Naive B cell (primary cell): Measurements from ENCODE around the gene NFIB. TPM values are rescaled to one million over a fixed set of nuclear protein-coding genes. Genes with fewer than 3 reads are reported as not detected.

Source experiments
- ATAC-seq, 2 donors: fragments of 150-1000 bp; cut with Tn5 transposase; 2 replicates each; pipeline ENCODE4 v1.10.0; 2021; ENCODE audit warnings: low read depth in 2 of 2, mild to moderate bottlenecking in 2 of 2, moderate library complexity in 2 of 2
- DNase-seq: peaks from one replicate; pipeline ENCODE4 v3.0.0; 2022
- H3K27ac Mint-ChIP-seq, 6 donors: one replicate each; pipeline ENCODE4 v1.8.0; 2020 to 2022; ENCODE audit warnings: mild to moderate bottlenecking in 6 of 6, mixed read lengths in 6 of 6, moderate library complexity in 5 of 6, inconsistent platforms in 2 of 6
- H3K27me3 Mint-ChIP-seq, 3 donors: one replicate each; pipeline ENCODE4 v1.8.0; 2021 to 2022; ENCODE audit warnings: mixed read lengths in 3 of 3, mild to moderate bottlenecking in 1 of 3
- H3K36me3 Mint-ChIP-seq, 2 donors: one replicate each; pipeline ENCODE4 v1.8.0; 2020 to 2022; ENCODE audit warnings: mixed read lengths in 2 of 2, inconsistent platforms in 1 of 2, mild to moderate bottlenecking in 1 of 2
- H3K4me1 Mint-ChIP-seq, 3 donors: one replicate each; pipeline ENCODE4 v1.8.0; 2020 to 2022; ENCODE audit warnings: mixed read lengths in 3 of 3, inconsistent platforms in 1 of 3, mild to moderate bottlenecking in 1 of 3, moderate library complexity in 1 of 3
- H3K4me3 Mint-ChIP-seq, 8 donors: one replicate each; pipeline ENCODE4 v1.8.0; 2020 to 2022; ENCODE audit warnings: mild to moderate bottlenecking in 8 of 8, mixed read lengths in 8 of 8, moderate library complexity in 8 of 8, inconsistent platforms in 2 of 8
- H3K9me3 Mint-ChIP-seq, 7 donors: one replicate each; pipeline ENCODE4 v1.8.0; 2020 to 2022; ENCODE audit warnings: mixed read lengths in 7 of 7, mild to moderate bottlenecking in 5 of 7, inconsistent platforms in 2 of 7, moderate library complexity in 1 of 7
- polyA plus RNA-seq, 6 donors: library from polyadenylated mRNA; unstranded; fragments of 300-500 nt; fragmentation: Illumina TruSeq; gene quantifications; one replicate each; pipeline ENCODE4 v1.2.3, GENCODE V29; 2021; ENCODE audit warnings: low read depth in 6 of 6

The NFIB gene
- polyA plus RNA-seq, result under 1 TPM in 3 of 6 donors, not detected in 3; 0.31 to 0.69 (median 0.41) TPM

DNA sequence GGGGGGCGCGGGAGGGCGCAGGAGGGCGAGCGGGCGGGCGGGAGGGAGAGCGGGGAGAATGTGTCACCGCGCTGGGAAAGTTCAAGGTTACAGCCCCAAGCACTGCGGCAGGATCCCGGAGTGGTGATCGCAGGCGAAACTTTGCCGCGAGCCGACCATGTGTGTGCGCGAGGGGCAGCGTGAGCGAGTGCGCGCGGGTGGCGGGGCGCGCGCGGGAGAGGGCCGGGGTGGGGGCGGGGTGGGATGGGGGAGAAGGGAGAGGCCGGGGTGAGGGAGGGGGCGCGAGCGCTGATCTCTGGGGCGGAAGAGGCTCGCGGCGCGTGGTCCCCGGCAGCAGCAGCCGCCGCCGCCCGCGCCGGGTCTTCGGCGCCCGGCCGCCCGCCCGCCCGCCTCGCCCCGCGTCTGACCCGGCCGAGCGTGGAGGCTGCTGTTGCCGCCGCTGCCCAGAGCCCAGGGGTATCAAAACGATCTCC, at the start of gene NFIB:
Gene NFIB, minus strand, starts transcription at position 191 of the 473 bp plus-strand sequence. CDS start 630 bp downstream, outside the sequence.
- Mint-ChIP-seq H3K27ac (peak within 1 kb of the TSS in 3 of 6 donors; percentile 33 to 81 (median 59)), H3K4me1 (peaks cover 17 to 29% (median 18%) of the 10 kb centered on the region in 3 donors), H3K4me3 (peak within 1 kb of the TSS; percentile 80 to 92 (median 84)), H3K36me3 (peaks cover 0 to 8% of the 10 kb centered on the region in 2 donors), H3K9me3 (peaks cover 0 to 19% (median 7%) of the 10 kb centered on the region in 7 donors), H3K27me3 (peaks cover 54 to 62% (median 62%) of the 10 kb centered on the region in 3 donors)
- no peak for DNase-seq
- ATAC-seq, result no peak

DNA sequence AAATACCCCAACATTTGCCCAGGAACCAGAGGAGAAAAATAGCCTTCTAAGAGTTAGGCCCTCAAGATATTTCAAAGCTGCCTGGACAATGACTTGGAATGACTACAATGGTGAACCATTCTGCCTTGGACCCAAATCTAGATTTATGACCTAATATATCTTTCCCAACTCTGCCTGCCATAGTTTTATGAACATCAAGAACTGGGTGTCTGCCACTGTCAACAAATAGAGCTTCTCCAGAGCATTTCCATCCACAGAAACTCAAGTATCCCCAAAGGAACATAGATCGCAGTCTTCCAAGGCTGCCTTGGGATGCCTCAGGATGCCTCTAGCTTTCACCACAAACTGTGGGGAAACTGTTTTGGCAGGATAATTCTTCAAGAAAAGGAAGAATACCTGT, 48.2 kb upstream of the NFIB start:
- Mint-ChIP-seq H3K27ac (no peak overlapping the region), H3K4me1 (no peaks in the 10 kb centered on the region), H3K9me3 (peaks cover 1 to 5% (median 2%) of the 10 kb centered on the region in 7 donors), H3K36me3 (peaks cover 0 to 4% of the 10 kb centered on the region in 2 donors), H3K4me3 (no peak overlapping the region), H3K27me3 (peaks cover 5 to 14% (median 6%) of the 10 kb centered on the region in 3 donors)
- ATAC-seq, result no peak
- DNase-seq, result no peak

DNA sequence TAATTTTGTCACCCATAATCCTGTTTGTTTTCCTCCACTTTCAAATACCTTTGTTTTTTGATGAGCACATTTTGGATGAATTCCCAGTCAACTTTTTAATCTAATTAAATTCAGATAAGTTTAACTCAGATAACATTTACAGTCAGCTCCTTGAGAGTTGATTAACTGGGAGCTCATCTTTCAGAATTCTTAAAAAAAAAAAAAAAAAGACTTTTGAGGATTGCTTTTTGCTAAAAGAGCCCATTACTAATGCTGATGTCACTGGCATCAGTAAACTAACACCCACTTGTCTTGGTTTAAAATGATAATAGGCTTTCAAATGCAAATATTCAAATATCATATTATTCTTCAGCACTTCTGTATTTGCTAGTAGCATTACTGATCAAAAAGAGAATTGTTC, 47.1 kb upstream of the NFIB start:
- Mint-ChIP-seq H3K27ac (no peak overlapping the region), H3K4me3 (no peak overlapping the region), H3K27me3 (peaks cover 7 to 18% (median 9%) of the 10 kb centered on the region in 3 donors), H3K36me3 (no peaks in the 10 kb centered on the region), H3K9me3 (peaks cover 0 to 2% (median 0%) of the 10 kb centered on the region in 7 donors), H3K4me1 (no peaks in the 10 kb centered on the region)
- no peak for ATAC-seq
- no peak for DNase-seq

- peaks cover 0 to 2% (median under 1%) of the 10 kb centered on the region in 3 donors for H3K4me1 Mint-ChIP-seq
Observed at GRCh38 chr9:14358523-14358922, 44.6 kb upstream of the NFIB start.

DNA sequence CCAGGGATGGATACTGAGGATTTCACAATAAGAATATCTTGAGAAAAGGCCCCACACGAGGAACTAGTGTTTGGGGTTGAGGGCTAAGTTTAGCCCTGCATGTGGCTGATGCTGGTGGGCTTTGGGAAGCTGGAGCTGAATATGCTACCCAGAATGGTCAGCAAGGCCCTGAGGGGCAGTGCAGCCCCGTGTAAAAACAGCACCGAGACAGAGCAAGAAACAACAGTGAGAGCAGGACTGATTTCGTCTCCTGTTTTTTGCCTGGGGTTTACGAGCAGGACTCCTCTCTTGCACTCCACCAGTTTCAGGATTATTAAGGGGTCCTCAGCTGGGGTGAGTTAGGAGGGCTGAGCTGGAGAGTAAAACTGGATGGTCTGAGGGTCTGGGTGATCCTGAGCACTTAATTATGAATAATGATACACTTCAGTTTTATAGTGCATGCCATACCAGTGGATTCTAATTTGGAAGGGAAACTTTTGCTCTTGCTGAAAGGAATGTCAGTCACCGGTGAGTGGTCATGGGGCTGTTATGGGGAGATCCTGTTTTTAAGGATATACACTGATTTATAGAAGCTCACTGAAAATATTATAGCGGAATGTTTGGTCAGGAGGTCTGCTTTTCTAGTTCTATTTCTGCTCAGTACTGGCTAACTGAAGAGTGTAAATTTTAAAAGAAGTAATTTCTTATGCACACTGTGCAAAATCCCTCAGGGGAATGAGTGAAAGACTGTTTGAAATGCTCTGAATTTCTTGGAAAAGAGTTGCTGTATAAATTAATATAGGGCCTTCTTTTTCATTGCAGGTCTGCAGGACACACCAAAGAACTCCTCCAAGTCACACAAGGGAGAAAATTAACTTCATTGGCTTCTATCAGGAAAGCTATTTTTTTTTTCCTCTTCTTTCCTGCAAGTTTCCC, 42.7 kb upstream of the NFIB start:
- peaks cover 0 to 7% (median 4%) of the 10 kb centered on the region in 3 donors for H3K4me1 Mint-ChIP-seq
- H3K27me3 Mint-ChIP-seq, result peaks cover 42 to 54% (median 44%) of the 10 kb centered on the region in 3 donors
- ATAC-seq (no peak), DNase-seq (no peak)
- H3K9me3 Mint-ChIP-seq, result peaks cover 0 to 4% (median 0%) of the 10 kb centered on the region in 7 donors
- no peaks in the 10 kb centered on the region for H3K36me3 Mint-ChIP-seq
- H3K4me3 Mint-ChIP-seq, result no peak overlapping the region
- H3K27ac Mint-ChIP-seq, result no peak overlapping the region

More at GRCh38 chr9:14358523-14358922, 44.6 kb upstream of the NFIB start:
- Mint-ChIP-seq H3K4me3 (no peak overlapping the region), H3K36me3 (no peaks in the 10 kb centered on the region), H3K9me3 (peaks cover 0 to 4% (median 0%) of the 10 kb centered on the region in 7 donors), H3K27me3 (peaks cover 22 to 35% (median 28%) of the 10 kb centered on the region in 3 donors), H3K27ac (no peak overlapping the region)
- ATAC-seq (no peak), DNase-seq (no peak)

DNA sequence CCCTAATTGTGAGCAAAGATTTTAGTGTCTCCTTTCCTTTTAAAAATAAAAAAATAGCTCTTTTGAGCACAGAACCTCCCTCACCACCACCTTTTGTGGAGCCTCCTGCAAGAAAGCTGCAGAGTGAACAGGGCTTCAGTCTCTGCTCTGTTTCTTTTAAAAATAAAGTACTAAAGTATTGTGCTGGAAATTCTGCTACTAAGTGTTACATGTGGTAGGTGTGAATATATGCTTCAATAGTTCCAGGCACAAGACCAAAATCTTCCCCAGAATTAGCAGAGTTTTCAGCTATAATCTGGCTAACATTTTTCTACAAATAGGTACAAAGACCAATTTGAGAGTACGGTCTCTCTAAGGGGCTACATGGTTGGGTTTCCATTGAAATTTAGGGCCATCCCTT, 40.3 kb upstream of the NFIB start:
- no peak for ATAC-seq
- no peak overlapping the region for H3K27ac Mint-ChIP-seq

DNA sequence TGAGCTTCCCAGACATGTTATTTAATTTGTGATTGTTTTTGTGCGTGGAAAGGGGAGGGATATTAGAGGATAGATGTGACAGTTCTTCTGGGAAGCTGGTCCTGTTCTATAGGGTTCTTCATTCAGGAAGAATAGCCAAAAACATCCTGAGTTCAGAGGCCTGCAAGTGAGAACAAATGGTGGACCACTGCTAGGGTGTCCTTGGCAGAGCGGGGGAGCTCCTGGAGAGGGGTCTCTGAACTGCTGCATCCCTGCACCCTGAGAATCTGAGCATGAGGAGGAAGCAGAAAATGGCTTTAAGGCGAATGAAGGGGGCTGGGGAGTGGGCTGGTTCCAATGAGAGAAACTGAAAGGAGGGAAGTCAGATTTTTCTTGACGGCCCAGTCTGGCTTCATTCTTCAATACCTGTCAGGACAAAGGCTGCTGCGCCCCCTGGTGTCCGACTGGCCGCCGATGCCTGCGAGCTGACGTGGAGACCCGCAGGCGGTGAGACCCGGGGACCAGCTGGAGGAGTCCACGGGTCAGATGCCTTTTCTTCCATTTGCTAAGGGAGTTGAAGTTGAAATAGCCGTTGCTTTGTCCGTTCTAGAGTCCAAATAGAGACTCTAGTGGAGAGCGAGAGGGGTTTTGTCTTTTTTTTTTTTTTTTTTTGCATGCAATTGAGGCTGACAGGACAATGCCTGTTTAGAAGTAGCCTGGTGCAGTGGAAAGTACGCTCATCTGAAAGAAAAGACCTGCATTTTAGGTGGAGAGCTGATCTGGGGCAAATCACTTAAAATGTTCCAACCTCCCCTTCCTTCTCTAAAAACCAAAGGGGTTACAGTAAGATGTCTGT, 39.5 kb upstream of the NFIB start:
- H3K4me3 Mint-ChIP-seq, result no peak overlapping the region
- peak overlapping the region in 1 of 6 donors; percentile 17 for H3K27ac Mint-ChIP-seq
- peak; percentile 28 for DNase-seq
- H3K9me3 Mint-ChIP-seq, result peaks cover 0 to 4% (median 0%) of the 10 kb centered on the region in 7 donors
- ATAC-seq, result peak in 1 of 2 donors; percentile 41
- H3K4me1 Mint-ChIP-seq, result peaks cover 6 to 14% (median 11%) of the 10 kb centered on the region in 3 donors
- peaks cover 60 to 76% (median 75%) of the 10 kb centered on the region in 3 donors for H3K27me3 Mint-ChIP-seq
- H3K36me3 Mint-ChIP-seq, result no peaks in the 10 kb centered on the region

More for the DNA sequence above, 40.3 kb upstream of the NFIB start:
- peaks cover 55 to 73% (median 67%) of the 10 kb centered on the region in 3 donors for H3K27me3 Mint-ChIP-seq
- peaks cover 0 to 4% (median 0%) of the 10 kb centered on the region in 7 donors for H3K9me3 Mint-ChIP-seq
- DNase-seq, result no peak
- no peaks in the 10 kb centered on the region for H3K36me3 Mint-ChIP-seq
- no peak overlapping the region for H3K4me3 Mint-ChIP-seq
- peaks cover 0 to 7% (median 7%) of the 10 kb centered on the region in 3 donors for H3K4me1 Mint-ChIP-seq

DNA sequence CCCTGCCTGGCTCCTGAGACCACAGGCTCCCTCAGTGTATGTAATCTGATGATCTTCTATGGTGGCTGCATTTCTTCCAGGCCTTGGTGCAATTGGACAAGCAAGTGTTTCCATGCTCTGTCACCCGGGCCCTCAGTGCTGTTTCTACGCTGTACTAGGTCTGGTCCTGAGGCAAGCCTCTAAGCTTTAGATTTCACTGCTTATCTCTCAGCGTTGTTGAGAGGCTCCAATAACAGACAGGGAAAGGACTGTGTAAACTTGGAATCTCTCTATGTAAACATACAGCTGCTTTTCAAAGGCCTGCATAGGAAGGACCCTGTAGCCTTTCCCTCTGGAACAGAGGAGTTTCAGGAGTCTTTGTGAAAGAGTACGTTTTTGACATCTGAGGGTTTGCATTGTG, 38.6 kb upstream of the NFIB start:
- DNase-seq (no peak), ATAC-seq (no peak)
- Mint-ChIP-seq H3K36me3 (no peaks in the 10 kb centered on the region), H3K27me3 (peaks cover 66 to 84% (median 81%) of the 10 kb centered on the region in 3 donors), H3K27ac (peak overlapping the region in 1 of 6 donors; percentile 49), H3K4me3 (no peak overlapping the region), H3K9me3 (peaks cover 0 to 4% (median 0%) of the 10 kb centered on the region in 7 donors), H3K4me1 (peaks cover 8 to 20% (median 11%) of the 10 kb centered on the region in 3 donors)

DNA sequence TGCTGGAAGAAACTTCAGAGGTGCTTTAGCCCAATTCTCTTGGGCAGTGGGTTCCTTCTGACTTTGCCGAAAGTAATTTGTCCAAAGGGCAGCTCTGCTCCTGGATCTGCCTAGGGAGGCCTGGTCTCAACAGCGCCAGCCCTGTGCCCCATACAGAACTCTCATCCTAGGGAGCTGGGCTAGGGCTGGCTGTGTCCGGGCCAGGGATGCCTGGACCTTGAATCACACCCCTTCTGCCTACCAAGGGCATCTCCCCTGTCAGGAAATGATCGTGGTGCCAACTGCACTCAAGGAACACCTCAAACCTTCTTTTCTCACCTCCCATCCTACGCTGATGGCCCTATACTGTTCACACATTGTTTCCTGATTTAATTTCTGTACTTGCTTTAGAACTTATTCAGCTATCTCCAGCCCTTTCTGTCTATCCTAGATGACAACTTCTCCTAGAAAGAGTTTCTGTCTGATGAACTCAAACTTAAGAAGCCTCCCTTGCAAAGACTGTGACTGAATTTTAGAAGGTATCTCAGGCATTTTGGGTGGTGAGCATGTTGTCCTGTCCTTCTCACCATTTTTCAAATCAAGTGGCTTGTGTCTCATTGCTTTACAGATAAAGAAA, 37.4 kb upstream of the NFIB start:
- no peaks in the 10 kb centered on the region for H3K36me3 Mint-ChIP-seq
- H3K4me3 Mint-ChIP-seq, result no peak overlapping the region
- H3K4me1 Mint-ChIP-seq, result peaks cover 8 to 30% (median 11%) of the 10 kb centered on the region in 3 donors
- H3K27me3 Mint-ChIP-seq, result peaks cover 66 to 91% (median 74%) of the 10 kb centered on the region in 3 donors
- H3K9me3 Mint-ChIP-seq, result peaks cover 0 to 4% (median 0%) of the 10 kb centered on the region in 7 donors
- ATAC-seq, result no peak
- no peak for DNase-seq
- no peak overlapping the region for H3K27ac Mint-ChIP-seq

GRCh38 chr9:14350754-14351153, 36.8 kb upstream of the NFIB start:
- Mint-ChIP-seq H3K27ac (peak overlapping the region in 1 of 6 donors; percentile 47), H3K36me3 (no peaks in the 10 kb centered on the region), H3K4me3 (no peak overlapping the region), H3K9me3 (peaks cover 0 to 4% (median 0%) of the 10 kb centered on the region in 7 donors), H3K27me3 (peaks cover 65 to 87% (median 72%) of the 10 kb centered on the region in 3 donors), H3K4me1 (peaks cover 8 to 34% (median 11%) of the 10 kb centered on the region in 3 donors)
- DNase-seq (no peak), ATAC-seq (no peak)

DNA sequence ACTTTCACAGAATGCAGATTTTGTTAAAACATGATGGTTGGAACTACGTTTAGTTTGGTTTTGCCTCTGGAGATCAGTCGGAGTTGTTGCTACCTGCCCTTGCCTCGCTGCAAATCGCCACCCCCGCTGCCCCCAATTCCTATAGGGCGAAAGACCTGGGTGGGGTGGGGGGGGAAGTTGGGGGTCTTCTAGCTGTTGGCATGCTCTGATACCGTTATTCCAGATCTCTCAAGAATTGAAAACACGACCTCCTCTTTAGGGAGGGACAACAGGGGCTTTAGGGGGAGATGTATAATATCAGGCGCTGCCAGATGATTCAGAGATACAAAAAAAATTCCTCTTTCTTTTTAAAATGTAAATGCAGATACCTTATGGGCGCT, 36.4 kb upstream of the NFIB start:
- Mint-ChIP-seq H3K27ac (peak overlapping the region in 1 of 6 donors; percentile 47), H3K36me3 (no peaks in the 10 kb centered on the region), H3K4me3 (peak overlapping the region in 1 of 8 donors; percentile 24), H3K4me1 (peaks cover 8 to 38% (median 11%) of the 10 kb centered on the region in 3 donors), H3K9me3 (peaks cover 0 to 4% (median 0%) of the 10 kb centered on the region in 7 donors), H3K27me3 (peaks cover 65 to 84% (median 72%) of the 10 kb centered on the region in 3 donors)
- ATAC-seq, result no peak
- no peak for DNase-seq
